Neural progenitor cell (in vitro differentiated cells): Measurements from ENCODE around the gene GPR34.

Source experiments
- EZH2 ChIP-seq: fragments of 200-600 bp; sonication (generic); IDR thresholded peaks from 2 replicates; pipeline ENCODE4 v1.6.1; 2017; ENCODE audit warnings: antibody characterized with exemption, mild to moderate bottlenecking, moderate library complexity
- EZH2phosphoT487 ChIP-seq: fragments of 200-600 bp; sonication (generic); IDR thresholded peaks from 2 replicates; pipeline ENCODE4 v1.6.1; 2017; ENCODE audit warnings: antibody characterized with exemption
- TF ChIP-seq, protein P1 (sequence below): fragments of 200-600 bp; sonication (generic); IDR thresholded peaks from 2 replicates; pipeline ENCODE4 v1.5.1; 2017; ENCODE audit warnings: antibody characterized with exemption, mild to moderate bottlenecking

DNA sequence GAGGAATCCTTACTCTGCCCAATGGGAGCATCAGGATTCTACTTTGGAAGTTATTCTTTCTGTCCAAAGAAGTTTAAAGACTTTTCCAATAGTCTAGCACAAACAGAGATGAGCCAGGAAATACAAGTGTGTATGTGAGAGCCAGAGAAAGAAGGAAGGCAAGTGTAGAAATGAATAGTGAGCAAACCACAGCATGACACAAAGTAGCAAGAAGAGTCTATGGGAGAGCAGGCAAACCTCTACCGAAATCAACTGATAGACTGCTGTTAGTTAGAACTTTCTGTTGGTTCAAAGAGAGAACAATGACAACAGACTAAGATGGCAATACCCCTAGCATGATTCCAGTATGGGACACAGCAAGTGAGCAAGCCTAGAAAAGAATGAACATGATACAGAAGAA is 16.1 kb upstream of the GPR34 start:
- TF ChIP-seq, protein P1, sequence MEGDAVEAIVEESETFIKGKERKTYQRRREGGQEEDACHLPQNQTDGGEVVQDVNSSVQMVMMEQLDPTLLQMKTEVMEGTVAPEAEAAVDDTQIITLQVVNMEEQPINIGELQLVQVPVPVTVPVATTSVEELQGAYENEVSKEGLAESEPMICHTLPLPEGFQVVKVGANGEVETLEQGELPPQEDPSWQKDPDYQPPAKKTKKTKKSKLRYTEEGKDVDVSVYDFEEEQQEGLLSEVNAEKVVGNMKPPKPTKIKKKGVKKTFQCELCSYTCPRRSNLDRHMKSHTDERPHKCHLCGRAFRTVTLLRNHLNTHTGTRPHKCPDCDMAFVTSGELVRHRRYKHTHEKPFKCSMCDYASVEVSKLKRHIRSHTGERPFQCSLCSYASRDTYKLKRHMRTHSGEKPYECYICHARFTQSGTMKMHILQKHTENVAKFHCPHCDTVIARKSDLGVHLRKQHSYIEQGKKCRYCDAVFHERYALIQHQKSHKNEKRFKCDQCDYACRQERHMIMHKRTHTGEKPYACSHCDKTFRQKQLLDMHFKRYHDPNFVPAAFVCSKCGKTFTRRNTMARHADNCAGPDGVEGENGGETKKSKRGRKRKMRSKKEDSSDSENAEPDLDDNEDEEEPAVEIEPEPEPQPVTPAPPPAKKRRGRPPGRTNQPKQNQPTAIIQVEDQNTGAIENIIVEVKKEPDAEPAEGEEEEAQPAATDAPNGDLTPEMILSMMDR, result no peak
- no peak for TF ChIP-seq EZH2
- no peak for TF ChIP-seq EZH2phosphoT487
